T-helper 1 cell treated with Interleukin-12 subunit alpha and Interleukin-12 subunit beta and Interleukin-4 antibody, amounts not matched to agents 30 ng/mL and 1 ng/mL, for 36 hours (primary cell): ENCODE results near the gene GNG12. TPM values are rescaled to one million over a fixed set of nuclear protein-coding genes. Genes with fewer than 3 reads are reported as not detected.

Experiments used
- intact Hi-C: fragments of 100-400 bp; cut with micrococcal nuclease; formaldehyde crosslinking; loops from one replicate; pipeline ENCODE4 v1.15.1; 2024
- total RNA-seq: library from RNA; stranded (reverse); gene quantifications from 2 replicates; pipeline ENCODE4 v1.2.3, GENCODE V29; 2022

The GNG12 gene
- total RNA-seq, 1 donor from 2014 or later: 0.12 TPM

DNA sequence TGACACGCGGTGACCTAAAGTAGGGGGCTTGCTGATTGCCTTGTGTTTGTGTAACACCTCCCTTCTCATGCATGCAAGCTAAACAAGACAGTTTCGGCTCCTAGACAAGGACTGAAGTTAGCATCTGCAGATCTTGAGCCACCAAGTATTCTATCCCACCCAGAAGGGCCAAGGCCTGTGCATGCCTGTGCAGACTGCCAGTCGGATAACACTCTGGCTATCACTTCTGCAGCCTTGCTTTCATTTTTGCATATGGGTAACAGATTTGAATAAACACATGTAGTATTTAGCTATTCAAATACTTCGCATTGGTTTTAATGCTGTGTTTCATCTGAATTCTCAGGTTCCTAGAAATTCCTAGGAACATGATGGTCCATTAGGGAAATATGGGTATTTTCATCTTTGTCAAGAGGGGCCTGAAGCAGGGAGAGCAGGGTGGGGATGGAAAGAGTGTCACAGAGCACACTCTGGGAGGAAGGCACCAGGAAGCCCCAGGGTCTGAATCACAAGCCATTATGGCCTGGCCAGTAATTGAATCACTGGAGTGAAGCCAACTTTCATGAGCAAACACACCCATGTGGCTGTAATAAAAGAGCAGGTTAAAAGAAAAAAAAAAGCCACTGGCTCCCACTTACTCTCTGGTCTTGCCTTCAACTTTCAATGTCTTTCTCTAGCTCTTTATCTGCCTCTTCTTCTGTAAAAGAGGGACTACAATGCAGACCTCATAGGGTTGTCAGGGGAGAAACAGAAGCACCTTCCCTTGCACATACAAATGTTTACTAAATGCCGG is 120.0 kb downstream of the GNG12 start:
- intact Hi-C loops: no loop called here

DNA sequence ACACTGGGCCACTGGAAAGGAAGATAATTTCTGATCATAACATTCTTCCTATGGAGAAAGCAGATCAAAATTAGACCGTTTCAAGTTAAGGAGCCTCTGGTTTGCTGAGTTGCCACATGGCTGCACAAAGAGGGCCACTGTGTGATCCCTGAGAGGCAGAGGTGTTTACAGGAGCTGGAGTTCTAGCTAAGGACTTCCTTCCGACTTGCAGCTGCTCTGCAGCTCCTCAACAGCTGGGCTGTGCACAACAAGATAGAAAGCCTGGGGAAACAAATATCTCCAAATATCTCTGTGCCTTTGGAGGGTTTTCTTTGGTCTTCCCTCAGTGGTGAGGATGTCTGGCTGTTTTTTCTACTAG is 121.4 kb downstream of the GNG12 start:
- intact Hi-C loops: no loop called here

DNA sequence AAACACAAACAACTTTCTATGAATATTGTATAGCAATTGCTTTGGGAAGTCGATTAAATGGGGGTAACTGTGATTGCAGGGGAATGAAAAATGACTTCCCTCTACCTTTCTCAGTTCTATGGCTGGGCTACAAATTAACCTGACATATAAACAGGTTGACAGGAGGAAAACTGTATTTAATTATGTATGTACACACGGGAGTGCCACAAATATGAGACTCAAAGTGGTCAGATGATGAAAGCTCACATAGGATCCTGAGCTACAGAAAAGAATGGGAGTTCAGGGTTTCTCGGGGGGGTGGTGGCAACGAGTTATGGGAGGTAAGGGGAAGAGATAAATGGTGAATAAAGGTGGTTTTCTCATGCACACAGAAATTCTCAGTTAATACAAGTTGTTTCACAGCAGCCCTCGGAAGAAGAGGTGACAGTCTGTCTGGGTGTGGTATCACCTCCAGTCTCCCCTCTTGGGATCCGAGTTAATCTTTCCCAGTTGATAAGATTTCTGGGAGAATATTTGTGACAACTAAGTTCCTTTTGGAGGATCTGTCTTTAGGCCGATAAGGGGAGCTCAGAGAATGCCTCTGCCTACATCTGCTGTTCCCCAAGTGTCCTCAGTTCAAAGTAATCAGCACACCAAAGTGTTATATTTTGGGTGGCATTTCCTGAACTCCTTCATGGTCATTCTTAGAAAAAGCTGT is 122.0 kb downstream of the GNG12 start:
- intact Hi-C loops: no loop called here

DNA sequence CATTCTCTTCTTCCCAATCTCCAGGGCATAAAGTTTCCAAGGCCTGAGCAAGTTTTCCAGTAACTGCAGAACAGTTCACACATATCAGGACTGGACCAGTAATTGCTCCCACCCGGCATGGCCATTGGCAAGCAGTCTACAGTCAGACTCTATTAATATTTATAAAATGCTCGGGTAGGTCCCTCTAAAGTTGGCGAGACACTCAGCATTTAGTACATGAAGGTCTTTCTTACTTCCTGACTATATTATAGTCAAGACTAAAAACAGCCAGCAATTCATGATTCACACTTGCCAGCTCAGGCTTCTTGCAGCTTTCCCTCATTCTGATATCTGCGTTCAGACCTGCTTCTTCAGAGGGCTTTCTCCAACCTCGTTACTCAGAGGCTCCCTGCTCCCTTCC is 122.8 kb downstream of the GNG12 start:
- intact Hi-C loops: no loop called here

DNA sequence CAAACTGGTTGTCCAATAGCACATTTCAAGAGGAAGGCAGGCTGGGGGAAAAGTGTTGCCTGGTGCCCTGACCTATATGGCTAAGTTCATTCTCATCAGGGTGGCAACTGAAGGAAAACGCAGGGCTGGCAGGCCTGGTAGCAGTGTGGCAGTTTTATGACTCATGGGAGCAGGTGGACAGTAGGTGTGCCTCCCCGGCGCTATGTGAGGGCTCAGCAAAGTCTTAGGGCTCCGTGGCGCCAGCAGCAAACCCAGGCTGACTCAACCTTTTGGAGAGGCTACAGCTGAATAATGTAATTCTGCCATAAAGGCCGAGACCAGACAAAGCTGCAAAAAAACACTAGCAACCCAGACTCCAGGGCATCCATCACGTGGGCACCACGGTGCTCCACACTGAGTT is 124.7 kb downstream of the GNG12 start:
- intact Hi-C loops: no loop called here

DNA sequence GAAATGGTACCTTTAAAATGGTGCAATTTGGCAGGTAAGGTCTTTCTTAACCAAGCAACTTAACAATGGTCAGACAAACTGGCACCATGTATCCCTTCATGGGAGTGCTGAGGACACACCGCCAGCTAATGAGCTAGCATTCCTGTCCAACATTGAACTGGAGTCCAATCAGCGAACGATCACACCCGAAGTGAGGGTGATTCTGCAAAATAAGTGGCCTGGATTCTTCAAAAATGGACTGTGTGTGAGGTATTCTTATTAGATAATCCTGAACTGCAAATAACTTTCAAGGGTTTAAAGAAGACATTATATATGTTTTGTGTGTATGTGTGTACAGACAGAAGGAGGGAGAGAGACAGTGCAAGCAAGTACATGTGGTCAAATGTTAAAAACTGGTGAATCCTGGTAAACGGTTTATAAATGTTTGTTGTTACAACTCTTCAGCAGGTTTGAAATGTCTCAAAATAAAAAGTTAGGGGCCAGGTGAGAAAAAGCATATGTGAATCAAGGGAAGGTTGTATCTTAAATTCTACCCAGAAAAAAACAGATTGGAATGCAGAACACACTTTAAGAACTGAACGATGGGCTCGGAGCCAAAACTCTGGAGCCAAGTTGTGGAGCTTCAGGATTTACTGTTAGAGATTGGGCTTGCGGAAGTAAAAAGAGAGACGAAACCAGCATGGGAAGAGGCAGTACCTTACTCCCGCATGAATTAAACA is 127.4 kb downstream of the GNG12 start:
- intact Hi-C loops: no loop called here

DNA sequence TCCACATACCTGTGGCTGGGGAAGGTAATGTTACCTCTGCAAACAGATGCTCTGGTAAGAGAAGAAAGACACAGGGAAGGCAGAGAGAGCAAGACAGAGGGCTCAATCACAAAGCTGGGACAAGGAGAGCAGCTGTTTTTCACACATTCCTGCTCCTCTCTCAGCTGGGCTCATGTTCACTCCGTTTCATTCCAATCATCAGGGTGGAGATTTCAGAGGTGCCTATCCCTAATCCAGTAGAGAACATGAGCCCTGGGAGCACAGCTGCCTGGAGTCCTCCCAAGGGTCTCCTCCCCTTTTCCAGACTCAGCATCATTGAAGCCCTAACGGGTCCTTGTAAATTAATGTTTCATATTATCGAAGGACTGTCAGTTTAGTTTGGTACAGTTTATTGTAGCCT is 128.9 kb downstream of the GNG12 start:
- intact Hi-C loops: no loop called here

DNA sequence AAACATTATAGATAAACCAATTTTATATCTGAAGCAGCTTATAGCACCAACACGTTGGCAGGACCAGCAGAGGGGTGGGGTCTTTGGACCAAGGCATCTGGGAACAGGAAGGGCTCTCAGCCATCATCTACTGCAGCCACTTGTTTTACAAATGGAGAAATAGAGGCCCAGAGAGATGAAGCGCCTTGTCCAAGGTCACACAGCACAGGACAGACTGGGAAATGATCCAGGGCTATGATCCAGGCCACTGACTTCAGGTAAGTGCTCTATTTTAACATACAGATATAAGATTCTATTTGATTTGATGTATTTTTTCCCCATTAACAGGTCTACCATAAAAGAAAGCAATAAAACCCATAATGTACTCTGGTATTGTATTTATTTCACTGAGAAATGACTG is 131.4 kb downstream of the GNG12 start:
- intact Hi-C loops: no loop called here

DNA sequence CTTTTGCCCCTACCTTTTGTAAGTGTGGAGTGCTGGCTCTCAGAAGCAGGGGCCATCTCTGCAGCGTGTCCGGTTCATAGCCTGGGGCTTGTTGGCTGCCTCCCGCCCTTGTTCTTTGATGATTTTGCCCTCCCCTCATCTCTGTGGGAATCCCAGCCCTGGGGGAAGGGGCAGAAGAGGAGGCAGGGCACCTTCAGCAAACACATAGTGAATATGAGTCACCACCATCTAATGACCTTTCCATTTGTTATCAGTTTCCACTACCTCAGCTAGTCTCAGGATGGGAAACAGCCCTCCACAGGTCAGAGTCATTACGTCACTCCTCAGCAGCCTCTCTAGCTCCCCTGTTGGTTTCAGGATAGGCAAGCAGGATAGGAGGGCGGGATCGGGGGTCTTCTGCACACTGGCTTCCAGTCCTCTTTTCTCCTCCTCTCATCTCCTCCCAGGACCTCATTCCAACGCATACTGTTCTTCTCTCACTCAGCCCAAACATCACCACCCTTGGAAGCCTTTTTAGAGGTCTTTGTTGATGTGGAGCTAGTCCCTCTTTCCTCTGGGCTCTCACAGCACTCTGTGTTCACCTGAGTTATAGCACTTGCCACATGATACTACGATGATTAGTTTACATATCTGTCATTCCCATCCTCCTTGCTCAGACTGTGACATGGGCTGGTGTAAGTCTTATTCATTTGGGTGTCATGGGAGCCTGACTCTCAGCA is 132.4 kb downstream of the GNG12 start:
- intact Hi-C loops: no loop called here

DNA sequence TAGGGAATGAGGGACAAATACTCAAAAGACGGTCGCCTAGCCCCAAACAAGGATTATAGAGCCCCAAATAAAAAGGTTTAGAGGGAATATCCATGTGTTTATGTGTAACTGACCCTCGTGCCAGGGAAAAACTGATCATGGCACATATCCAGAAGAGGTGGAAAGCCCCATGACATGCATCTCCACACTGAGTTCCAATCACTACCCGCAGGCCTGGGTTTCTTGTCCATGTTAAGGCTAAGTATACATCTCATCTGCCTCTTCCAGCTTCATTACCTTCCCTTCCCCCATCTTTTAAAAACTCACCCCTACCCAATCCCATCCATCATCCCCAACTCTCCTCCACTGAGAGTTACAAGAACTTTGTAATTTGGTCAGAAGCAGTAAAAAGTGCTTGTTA is 133.0 kb downstream of the GNG12 start:
- intact Hi-C loops: no loop called here

DNA sequence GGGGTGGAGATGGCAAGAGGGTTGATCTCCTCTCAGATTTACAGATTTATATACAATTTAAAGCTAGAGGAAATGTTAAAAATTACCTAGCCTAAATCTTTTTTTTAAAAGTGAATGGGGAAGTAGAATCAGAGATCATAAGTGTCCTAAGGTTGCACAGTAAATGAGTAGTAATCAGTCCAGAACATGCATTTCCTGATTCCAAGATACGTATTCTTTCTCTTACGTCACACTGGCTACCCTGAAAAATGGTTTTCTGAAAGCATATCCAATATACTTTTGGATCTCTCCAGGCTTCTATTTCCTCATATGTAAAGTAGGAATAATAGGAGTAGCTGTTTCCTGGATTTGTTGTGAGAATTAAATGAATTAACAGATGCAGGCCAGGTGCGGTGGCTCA is 136.6 kb downstream of the GNG12 start:
- intact Hi-C loops: no loop called here

DNA sequence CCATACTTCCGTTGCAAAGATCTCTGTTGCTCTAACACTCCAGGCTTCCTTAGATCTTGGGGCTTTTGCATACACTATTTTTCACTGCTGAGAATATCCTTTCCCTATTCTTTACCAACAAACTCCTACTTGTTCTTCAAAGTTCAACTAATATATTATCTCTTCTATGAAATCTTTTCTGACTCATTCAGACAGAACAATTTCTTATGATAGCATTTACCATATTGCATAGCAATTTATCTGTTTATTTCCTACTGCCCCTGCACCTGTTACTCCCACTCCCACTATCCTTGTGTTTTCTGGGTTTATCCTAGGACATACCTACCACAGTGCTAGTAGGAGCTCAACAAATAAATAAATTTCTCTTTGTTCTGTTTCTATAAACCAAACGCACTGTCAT is 137.3 kb downstream of the GNG12 start:
- intact Hi-C loops: no loop called here

DNA sequence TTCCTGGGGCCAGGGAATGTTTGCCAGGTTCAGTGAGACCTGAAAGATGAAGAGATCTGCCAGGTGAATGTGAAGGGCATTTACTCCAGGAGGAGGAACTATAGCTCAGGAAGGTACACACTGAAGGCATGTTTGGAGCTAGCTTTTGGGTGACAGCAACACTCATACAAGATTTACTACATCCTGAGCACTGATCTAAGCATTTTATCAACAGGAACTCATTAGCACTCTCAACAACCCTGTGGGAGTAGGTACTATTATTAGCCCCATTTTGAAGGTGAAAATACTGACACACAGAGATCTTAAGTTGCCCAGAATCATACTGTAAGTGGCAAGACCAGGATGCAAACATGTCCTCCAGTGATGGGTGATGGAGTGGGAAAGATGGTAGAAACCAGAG is 141.6 kb downstream of the GNG12 start:
- intact Hi-C loops: no loop called here

DNA sequence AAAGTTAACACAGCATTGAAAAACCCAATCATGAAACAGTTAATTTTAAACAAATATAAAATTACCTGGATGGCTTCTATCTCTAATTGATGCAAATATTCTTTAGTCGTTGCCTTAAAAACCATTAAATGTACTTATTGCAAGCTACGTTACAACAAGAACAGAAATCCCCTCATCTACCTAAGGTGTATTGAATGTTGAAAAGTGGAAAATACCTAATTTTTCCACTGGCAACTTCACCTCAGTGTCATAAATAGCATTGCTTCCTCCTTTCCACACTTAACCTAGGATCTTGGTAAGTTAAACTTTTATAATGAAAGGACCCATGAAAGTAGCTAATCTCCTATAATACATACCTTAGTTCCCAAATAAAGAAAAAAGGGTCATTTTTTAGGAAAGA is 142.9 kb downstream of the GNG12 start:
- intact Hi-C loops: no loop called here

DNA sequence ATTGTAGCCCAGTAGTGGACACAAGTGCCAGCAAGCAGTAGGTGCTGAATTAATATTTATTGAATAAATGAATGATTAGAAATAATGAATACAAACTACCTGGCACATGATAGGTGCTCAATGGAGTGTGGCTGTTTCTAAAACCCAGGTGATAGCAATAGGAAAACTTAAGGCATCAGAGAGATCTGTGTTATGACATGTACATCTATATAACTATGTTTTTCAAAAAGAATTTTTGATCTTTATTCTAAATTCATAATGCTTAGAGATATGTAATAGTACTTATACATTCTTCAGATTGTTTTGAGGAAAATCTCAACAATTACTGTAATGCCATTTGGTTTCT is 143.3 kb downstream of the GNG12 start:
- intact Hi-C loops: no loop called here

DNA sequence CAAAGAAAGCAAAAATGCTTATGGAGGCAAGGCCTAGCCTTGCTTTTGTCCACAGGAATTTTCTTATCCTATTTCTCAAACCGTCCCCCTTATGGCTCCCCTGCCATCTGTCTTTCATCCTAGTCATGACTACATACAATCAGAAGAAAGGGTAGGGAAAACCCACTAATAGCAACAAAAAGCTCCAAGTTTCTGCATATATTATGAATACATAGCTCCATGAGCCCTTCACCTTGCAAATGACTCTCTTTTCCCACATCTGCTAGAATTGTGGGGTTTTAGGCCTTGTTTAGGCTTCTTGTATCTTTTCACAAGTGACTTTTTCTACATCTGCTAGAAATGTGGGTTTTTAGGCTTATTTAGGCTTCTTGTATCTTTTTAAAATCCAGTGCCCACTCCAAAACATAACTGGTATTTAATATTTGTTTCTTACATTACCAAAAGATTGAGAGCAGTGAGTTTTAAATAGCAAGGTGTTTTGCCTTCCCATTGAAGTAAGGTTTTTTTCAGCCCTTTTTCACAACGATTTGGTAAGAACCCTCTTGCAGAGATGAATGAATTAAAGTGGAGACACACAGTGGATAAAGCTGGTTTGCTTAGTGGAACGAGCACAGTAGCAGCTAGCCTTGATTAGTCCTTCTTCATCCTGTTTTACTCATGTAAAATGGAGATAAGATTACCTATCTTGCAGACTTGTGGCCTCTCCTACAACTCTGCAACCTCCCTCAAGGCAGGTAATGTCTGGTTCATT is 143.8 kb downstream of the GNG12 start:
- intact Hi-C loops: loop anchor here (5.0 to 10.0 kb wide), 8 partner anchors 138 to 1875 kb away; no protein-coding TSS in a partner anchor

DNA sequence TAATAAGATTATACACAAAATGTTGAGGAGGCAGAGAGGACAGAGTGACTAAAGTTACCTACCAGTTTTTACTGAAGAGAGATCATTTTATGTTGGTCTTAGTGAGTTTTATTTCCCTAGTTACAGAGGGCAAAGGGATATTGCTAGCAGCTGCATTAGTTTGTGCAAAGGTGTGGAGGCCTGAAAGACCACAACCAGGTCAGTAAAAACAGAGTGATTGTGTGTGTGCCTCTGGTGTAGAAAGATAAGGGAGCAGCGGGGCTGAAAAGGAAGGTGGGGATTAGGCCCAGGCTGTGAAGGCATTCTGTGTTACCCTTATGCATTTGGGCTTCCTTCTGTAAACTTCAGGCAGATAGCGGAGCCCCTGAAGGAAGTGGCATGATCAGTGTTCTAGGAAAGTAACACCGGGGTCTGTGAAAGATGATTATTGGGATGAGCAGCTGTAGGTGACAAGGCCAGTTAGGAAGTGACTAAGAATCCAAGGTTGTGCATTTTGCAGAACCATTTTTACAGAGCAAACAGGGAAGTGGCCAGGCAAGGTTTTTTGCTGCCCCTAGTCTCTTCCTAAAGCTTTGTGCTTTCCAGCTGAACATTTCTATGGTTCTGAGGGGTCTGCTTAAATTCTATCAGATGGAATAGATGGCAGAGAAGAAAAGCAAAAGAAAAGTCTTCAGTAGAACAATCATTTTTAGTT is 144.6 kb downstream of the GNG12 start:
- intact Hi-C loops: loop anchor here (5.0 to 10.0 kb wide), 8 partner anchors 139 to 1874 kb away; no protein-coding TSS in a partner anchor

DNA sequence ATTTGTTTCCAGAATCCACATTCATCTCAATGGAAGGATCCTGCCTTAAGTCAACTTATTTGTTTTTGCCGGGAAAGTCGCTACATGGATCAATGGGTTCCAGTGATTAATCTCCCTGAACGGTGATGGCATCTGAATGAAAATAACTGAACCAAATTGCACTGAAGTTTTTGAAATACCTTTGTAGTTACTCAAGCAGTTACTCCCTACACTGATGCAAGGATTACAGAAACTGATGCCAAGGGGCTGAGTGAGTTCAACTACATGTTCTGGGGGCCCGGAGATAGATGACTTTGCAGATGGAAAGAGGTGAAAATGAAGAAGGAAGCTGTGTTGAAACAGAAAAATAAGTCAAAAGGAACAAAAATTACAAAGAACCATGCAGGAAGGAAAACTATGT is 145.6 kb downstream of the GNG12 start:
- intact Hi-C loops: loop anchor here (5.0 to 10.0 kb wide), 8 partner anchors 140 to 1873 kb away; no protein-coding TSS in a partner anchor

DNA sequence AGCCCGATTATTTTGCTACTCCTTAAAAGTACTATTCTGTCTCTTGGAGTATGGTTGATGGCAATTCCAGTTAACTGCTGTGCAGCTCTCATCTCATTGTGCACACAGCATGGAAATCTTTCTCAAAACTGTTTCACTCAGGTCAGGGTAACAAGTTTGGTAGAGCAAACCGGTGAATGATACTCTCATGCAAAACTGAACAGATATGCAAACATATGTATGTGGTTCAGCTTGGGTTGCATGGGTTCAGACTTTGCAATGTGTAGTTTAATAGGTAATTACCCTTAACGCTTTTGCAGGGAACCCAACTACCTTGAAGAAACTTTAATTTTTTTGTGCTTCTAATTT is 146.1 kb downstream of the GNG12 start:
- intact Hi-C loops: loop anchor here (5.0 to 10.0 kb wide), 8 partner anchors 140 to 1872 kb away; no protein-coding TSS in a partner anchor
